ENCODE results near the gene PTPN6. TPM values are rescaled to one million over a fixed set of nuclear protein-coding genes. Genes with fewer than 3 reads are reported as not detected.
A peak's percentile ranks its signal among the peaks of the same experiment; 100 is the strongest.

Gene PTPN6
- total and polyA plus RNA-seq, 2 of the 13 experiments (the other 11 are each of a cell fraction or from before 2014, with no cell fraction given), result 10.5 to 10.6 TPM

GRCh38 chr12:6937481-6938352, 13.4 kb upstream of the PTPN6 start (continued):
- TF ChIP-seq REXO4 (CRISPR knock-in tag; IDR thresholded peaks at IDR 0.05; ENCODE audit: borderline replicate concordance) (no peak), CHD4 (IDR thresholded peaks at IDR 0.05; ENCODE audit: borderline replicate concordance, low read length) (no peak), SALL2 (CRISPR knock-in tag; IDR thresholded peaks at IDR 0.05) (peak; percentile 80), TCF7L2 (IDR thresholded peaks at IDR 0.05; ENCODE audit: low read depth, low read length) (no peak), YEATS2 (CRISPR knock-in tag; IDR thresholded peaks at IDR 0.05; ENCODE audit: borderline replicate concordance) (peak; percentile 98), KLF13 (CRISPR knock-in tag; IDR thresholded peaks at IDR 0.05) (peak; percentile 24; the same call in 1 of the 2 replicates), ZNF441 (CRISPR knock-in tag; IDR thresholded peaks at IDR 0.05; ENCODE audit: borderline replicate concordance) (peak; percentile 81), HNRNPK (IDR thresholded peaks at IDR 0.05; ENCODE audit: low read depth, low read length, poor library complexity, severe bottlenecking) (peak; percentile 62), ATF7 (IDR thresholded peaks at IDR 0.05) (no peak), ATF7 (CRISPR knock-in tag; IDR thresholded peaks at IDR 0.05) (peak; percentile 53; the same call in 1 of the 2 replicates), ZNF160 (CRISPR knock-in tag; IDR thresholded peaks at IDR 0.05) (peak; percentile 83; the same call in 1 of the 2 replicates), ZNF556 (CRISPR knock-in tag; IDR thresholded peaks at IDR 0.05; ENCODE audit: borderline replicate concordance) (peak; percentile 72; the same call in 1 of the 2 replicates), ZBTB3 (CRISPR knock-in tag; IDR thresholded peaks at IDR 0.05; ENCODE audit: borderline replicate concordance, low read depth) (0 out of 2 replicates have a peak, but pooled peaks have one; percentile 36), ZNF558 (CRISPR knock-in tag; IDR thresholded peaks at IDR 0.05; ENCODE audit: borderline replicate concordance) (no peak), ZNF7 (CRISPR knock-in tag; IDR thresholded peaks at IDR 0.05) (peak; percentile 21; the same call in 1 of the 2 replicates), ZNF326 (CRISPR knock-in tag; IDR thresholded peaks at IDR 0.05; ENCODE audit: borderline replicate concordance) (peak; percentile 89), ZNF512B (CRISPR knock-in tag; IDR thresholded peaks at IDR 0.05; ENCODE audit: borderline replicate concordance) (0 out of 2 replicates have a peak, but pooled peaks have one; percentile 20), GFI1 (CRISPR knock-in tag; IDR thresholded peaks at IDR 0.05; ENCODE audit: borderline replicate concordance) (no peak), REL (CRISPR knock-in tag; conservative IDR thresholded peaks at IDR 0.05) (peak; percentile 79; the same call in 1 of the 2 replicates), KLF6 (CRISPR knock-in tag; IDR thresholded peaks at IDR 0.05) (peak; percentile 48; the same call in 1 of the 2 replicates)
- TF ChIP-seq, protein P1, sequence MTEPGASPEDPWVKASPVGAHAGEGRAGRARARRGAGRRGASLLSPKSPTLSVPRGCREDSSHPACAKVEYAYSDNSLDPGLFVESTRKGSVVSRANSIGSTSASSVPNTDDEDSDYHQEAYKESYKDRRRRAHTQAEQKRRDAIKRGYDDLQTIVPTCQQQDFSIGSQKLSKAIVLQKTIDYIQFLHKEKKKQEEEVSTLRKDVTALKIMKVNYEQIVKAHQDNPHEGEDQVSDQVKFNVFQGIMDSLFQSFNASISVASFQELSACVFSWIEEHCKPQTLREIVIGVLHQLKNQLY (CRISPR knock-in tag; IDR thresholded peaks at IDR 0.05), result peak; percentile 31; the same call in 1 of the 2 replicates
- TF ChIP-seq, protein P2, sequence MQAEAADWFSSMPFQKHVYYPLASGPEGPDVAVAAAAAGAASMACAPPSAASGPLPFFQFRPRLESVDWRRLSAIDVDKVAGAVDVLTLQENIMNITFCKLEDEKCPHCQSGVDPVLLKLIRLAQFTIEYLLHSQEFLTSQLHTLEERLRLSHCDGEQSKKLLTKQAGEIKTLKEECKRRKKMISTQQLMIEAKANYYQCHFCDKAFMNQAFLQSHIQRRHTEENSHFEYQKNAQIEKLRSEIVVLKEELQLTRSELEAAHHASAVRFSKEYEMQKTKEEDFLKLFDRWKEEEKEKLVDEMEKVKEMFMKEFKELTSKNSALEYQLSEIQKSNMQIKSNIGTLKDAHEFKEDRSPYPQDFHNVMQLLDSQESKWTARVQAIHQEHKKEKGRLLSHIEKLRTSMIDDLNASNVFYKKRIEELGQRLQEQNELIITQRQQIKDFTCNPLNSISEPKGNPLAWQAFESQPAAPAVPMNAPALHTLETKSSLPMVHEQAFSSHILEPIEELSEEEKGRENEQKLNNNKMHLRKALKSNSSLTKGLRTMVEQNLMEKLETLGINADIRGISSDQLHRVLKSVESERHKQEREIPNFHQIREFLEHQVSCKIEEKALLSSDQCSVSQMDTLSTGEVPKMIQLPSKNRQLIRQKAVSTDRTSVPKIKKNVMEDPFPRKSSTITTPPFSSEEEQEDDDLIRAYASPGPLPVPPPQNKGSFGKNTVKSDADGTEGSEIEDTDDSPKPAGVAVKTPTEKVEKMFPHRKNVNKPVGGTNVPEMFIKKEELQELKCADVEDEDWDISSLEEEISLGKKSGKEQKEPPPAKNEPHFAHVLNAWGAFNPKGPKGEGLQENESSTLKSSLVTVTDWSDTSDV (CRISPR knock-in tag; IDR thresholded peaks at IDR 0.05), result peak; percentile 95
- TF ChIP-seq, protein P3, sequence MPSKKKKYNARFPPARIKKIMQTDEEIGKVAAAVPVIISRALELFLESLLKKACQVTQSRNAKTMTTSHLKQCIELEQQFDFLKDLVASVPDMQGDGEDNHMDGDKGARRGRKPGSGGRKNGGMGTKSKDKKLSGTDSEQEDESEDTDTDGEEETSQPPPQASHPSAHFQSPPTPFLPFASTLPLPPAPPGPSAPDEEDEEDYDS (CRISPR knock-in tag; IDR thresholded peaks at IDR 0.05), result peak; percentile 74
